HG02840 (cell line): Measurements from ENCODE around the gene PLGRKT.
"Not testable (repeated sequence)": the region's sequence is repeated elsewhere in the genome, so short reads cannot be mapped to it uniquely, and the experiment has no call there.

Experiments
- ATAC-seq: cut with Tn5 transposase; IDR thresholded peaks from one replicate; pipeline ENCODE4 v1.9.1; 2021; ENCODE audit warnings: mild to moderate bottlenecking, moderate library complexity, moderate number of reproducible peaks; ENCODE audit not compliant: unreplicated experiment, low FRiP score

The PLGRKT gene

GRCh38 chr9:5433841-5434810 is 3.6 kb downstream of the PLGRKT start:
- not testable (repeated sequence) for ATAC-seq

GRCh38 chr9:5433328-5433727 is 4.4 kb downstream of the PLGRKT start:
- ATAC-seq: not testable (repeated sequence)

GRCh38 chr9:5432890-5433289 is 4.8 kb downstream of the PLGRKT start:
- ATAC-seq: not testable (repeated sequence)

- ATAC-seq: no peak
Observed at GRCh38 chr9:5430912-5431311, 6.8 kb downstream of the PLGRKT start.

- no peak for ATAC-seq
Observed at GRCh38 chr9:5429873-5430564, 7.7 kb downstream of the PLGRKT start.

- no peak for ATAC-seq
Observed at GRCh38 chr9:5428794-5429528, 8.8 kb downstream of the PLGRKT start.

GRCh38 chr9:5428172-5428571 is 9.6 kb downstream of the PLGRKT start:
- no peak for ATAC-seq

GRCh38 chr9:5427005-5427404 is 10.7 kb downstream of the PLGRKT start:
- no peak for ATAC-seq

- no peak for ATAC-seq
Observed at GRCh38 chr9:5425006-5425628, 12.6 kb downstream of the PLGRKT start.

- no peak for ATAC-seq
Observed at GRCh38 chr9:5422276-5422675, 15.4 kb downstream of the PLGRKT start.

- ATAC-seq: no peak
Observed at GRCh38 chr9:5421163-5421562, 16.6 kb downstream of the PLGRKT start.

GRCh38 chr9:5419987-5420386 is 17.7 kb downstream of the PLGRKT start:
- ATAC-seq: no peak

GRCh38 chr9:5418481-5418880 is 19.2 kb downstream of the PLGRKT start:
- ATAC-seq: no peak

GRCh38 chr9:5416953-5417352 is 20.8 kb downstream of the PLGRKT start:
- no peak for ATAC-seq

GRCh38 chr9:5408596-5408995 is 29.1 kb downstream of the PLGRKT start:
- no peak for ATAC-seq

- ATAC-seq: no peak
Observed at GRCh38 chr9:5402217-5402616, 35.5 kb downstream of the PLGRKT start.

- not testable (repeated sequence) for ATAC-seq
Observed at GRCh38 chr9:5397547-5397946, 40.2 kb downstream of the PLGRKT start.

- no peak for ATAC-seq
Observed at GRCh38 chr9:5395428-5395827, 42.3 kb downstream of the PLGRKT start.

- not testable (repeated sequence) for ATAC-seq
Observed at GRCh38 chr9:5393976-5394375, 43.7 kb downstream of the PLGRKT start.

- ATAC-seq: no peak
Observed at GRCh38 chr9:5393497-5393896, 44.2 kb downstream of the PLGRKT start.
